ENCODE results near the gene CRMP1.

GRCh38 chr4:5810151-5810550 lies 82.7 kb downstream of the CRMP1 start:
- TF ChIP-seq CTCF (IDR thresholded peaks at IDR 0.05) = no peak
- TF ChIP-seq POLR2AphosphoS5 (IDR thresholded peaks at IDR 0.05) = no peak
